ENCODE measurements around the gene KDM5C.

DNA sequence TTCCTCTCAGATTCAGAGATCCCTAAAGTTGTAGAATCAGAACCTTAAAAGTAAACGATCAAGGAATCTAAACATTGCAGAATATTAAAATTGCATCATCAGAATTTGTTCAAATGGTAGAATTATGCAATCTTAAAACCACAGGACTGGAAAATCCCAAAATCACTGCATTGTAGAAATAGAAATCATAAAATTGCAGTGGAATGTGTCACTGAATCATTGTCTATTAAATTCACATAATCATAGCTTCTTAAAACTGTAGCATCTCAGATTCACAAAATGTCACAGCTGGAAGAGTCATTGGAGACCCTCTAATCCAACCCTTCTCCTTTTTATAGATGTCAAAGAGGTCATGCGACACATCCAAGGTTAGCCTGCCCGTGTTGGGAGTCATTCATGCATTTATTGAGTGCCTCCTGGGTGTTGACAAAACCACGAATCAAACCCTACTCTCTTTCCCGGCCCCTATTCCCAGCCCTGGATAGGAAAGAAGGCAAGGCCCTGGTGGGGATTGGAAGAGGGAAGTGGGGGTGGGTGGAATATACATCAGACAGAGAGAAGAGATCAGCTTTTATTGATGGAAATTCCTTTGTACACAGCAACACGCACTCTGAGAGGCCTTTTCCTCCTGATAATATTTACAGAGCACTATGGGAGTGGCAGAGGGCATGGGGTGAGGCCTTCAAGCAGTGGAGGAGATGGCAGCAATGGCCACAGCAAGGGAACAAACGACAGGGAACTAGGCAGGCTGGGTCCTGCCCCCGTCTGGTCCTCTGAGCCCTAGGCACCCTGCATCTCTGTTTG is 41.0 kb upstream of the KDM5C start:
- TF ChIP-seq EZH2 (IDR thresholded peaks at IDR 0.05; ENCODE audit: low read depth), result no peak
- TF ChIP-seq, protein P1, sequence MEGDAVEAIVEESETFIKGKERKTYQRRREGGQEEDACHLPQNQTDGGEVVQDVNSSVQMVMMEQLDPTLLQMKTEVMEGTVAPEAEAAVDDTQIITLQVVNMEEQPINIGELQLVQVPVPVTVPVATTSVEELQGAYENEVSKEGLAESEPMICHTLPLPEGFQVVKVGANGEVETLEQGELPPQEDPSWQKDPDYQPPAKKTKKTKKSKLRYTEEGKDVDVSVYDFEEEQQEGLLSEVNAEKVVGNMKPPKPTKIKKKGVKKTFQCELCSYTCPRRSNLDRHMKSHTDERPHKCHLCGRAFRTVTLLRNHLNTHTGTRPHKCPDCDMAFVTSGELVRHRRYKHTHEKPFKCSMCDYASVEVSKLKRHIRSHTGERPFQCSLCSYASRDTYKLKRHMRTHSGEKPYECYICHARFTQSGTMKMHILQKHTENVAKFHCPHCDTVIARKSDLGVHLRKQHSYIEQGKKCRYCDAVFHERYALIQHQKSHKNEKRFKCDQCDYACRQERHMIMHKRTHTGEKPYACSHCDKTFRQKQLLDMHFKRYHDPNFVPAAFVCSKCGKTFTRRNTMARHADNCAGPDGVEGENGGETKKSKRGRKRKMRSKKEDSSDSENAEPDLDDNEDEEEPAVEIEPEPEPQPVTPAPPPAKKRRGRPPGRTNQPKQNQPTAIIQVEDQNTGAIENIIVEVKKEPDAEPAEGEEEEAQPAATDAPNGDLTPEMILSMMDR (conservative IDR thresholded peaks at IDR 0.05), result no peak
